GM23338 (cell line): ENCODE results near the gene NMD3. TPM values are rescaled to one million over a fixed set of nuclear protein-coding genes. Genes with fewer than 3 reads are reported as not detected.

ENCODE experiments used
- ATAC-seq: fragments of 200-7000 bp; cut with Tn5 transposase; 3 replicates; pipeline ENCODE4 v1.9.1; 2020
- DNase-seq: peaks from one replicate; pipeline ENCODE4 v3.0.0-alpha.2; 2015; ENCODE audit warnings: low spot score
- H2AFZ ChIP-seq: fragments of 200-600 bp; sonication (generic); 2 replicates; pipeline ENCODE4 v1.8.0; 2016; ENCODE audit warnings: antibody characterized with exemption, mild to moderate bottlenecking, moderate library complexity
- H3F3A ChIP-seq: fragments of 200-600 bp; sonication (generic); replicated peaks from 2 replicates; pipeline ENCODE4 v1.8.0; 2017; ENCODE audit warnings: antibody characterized with exemption, mixed run types, low read depth
- H3K27ac ChIP-seq: fragments of 200-600 bp; sonication (generic); 2 replicates; pipeline ENCODE4 v1.6.1; 2016; ENCODE audit warnings: low read depth
- H3K27me3 ChIP-seq: fragments of 200-600 bp; sonication (generic); 2 replicates; pipeline ENCODE4 v1.8.0; 2016; ENCODE audit warnings: mild to moderate bottlenecking, mixed run types, moderate library complexity; ENCODE audit not compliant: insufficient read depth
- H3K36me3 ChIP-seq: fragments of 200-600 bp; sonication (generic); 2 replicates; pipeline ENCODE4 v1.8.0; 2016; ENCODE audit warnings: mild to moderate bottlenecking; ENCODE audit not compliant: insufficient read depth
- H3K4me1 ChIP-seq: fragments of 200-600 bp; sonication (generic); 2 replicates; pipeline ENCODE4 v1.8.0; 2016; ENCODE audit warnings: mild to moderate bottlenecking, moderate library complexity; ENCODE audit not compliant: insufficient read depth
- H3K4me2 ChIP-seq: fragments of 200-600 bp; sonication (generic); 2 replicates; pipeline ENCODE4 v1.7.1; 2017; ENCODE audit warnings: mixed run types
- H3K4me3 ChIP-seq: fragments of 200-600 bp; sonication (generic); 2 replicates; pipeline ENCODE4 v1.6.1; 2016; ENCODE audit warnings: mixed run types
- H3K79me2 ChIP-seq: fragments of 200-600 bp; sonication (generic); replicated peaks from 2 replicates; pipeline ENCODE4 v1.8.0; 2017; ENCODE audit warnings: mild to moderate bottlenecking; ENCODE audit not compliant: insufficient read depth
- H3K9me2 ChIP-seq: fragments of 200-600 bp; sonication (generic); 2 replicates; pipeline ENCODE4 v1.8.0; 2017; ENCODE audit not compliant: insufficient read depth
- H4K20me1 ChIP-seq: fragments of 200-600 bp; sonication (generic); replicated peaks from 2 replicates; pipeline ENCODE4 v1.8.0; 2017; ENCODE audit warnings: mild to moderate bottlenecking; ENCODE audit not compliant: insufficient read depth
- H3K27ac Mint-ChIP-seq: 2 replicates; pipeline ENCODE4 v1.8.0; 2020; ENCODE audit warnings: inconsistent platforms, mild to moderate bottlenecking, moderate library complexity, mixed read lengths
- H3K27me3 Mint-ChIP-seq: 3 replicates; pipeline ENCODE4 v1.8.0; 2022; ENCODE audit warnings: low read depth, mild to moderate bottlenecking, moderate library complexity, mixed read lengths, inconsistent platforms; ENCODE audit not compliant: insufficient read depth, poor library complexity
- H3K36me3 Mint-ChIP-seq: 3 replicates; pipeline ENCODE4 v1.8.0; 2021; ENCODE audit warnings: low read depth, mild to moderate bottlenecking, inconsistent platforms, moderate library complexity, mixed read lengths
- H3K4me1 Mint-ChIP-seq: 3 replicates; pipeline ENCODE4 v1.8.0; 2020; ENCODE audit warnings: mild to moderate bottlenecking, inconsistent platforms, mixed read lengths
- H3K4me3 Mint-ChIP-seq: 3 replicates; pipeline ENCODE4 v1.8.0; 2021; ENCODE audit warnings: moderate library complexity, mild to moderate bottlenecking, inconsistent platforms, mixed read lengths
- H3K9me3 Mint-ChIP-seq: 3 replicates; pipeline ENCODE4 v1.8.0; 2020; ENCODE audit warnings: moderate library complexity, mild to moderate bottlenecking, inconsistent platforms, mixed read lengths
- CREB1 ChIP-seq: fragments of 250-450 bp; sonication (Bioruptor Pico); IDR thresholded peaks from 2 replicates; pipeline ENCODE4 v1.5.0; 2020; ENCODE audit warnings: low read depth, mild to moderate bottlenecking, moderate library complexity
- CTCF ChIP-seq, 2 experiments: fragments of 200-600 bp in 1 of 2; sonication (generic) in 1 of 2; conservative IDR thresholded peaks; 2 replicates each; pipeline versions ENCODE4 v1.5.1 to v1.6.1; 2016 to 2017; ENCODE audit warnings: antibody characterized with exemption in 2 of 2, low read depth in 2 of 2, mild to moderate bottlenecking in 2 of 2, moderate library complexity in 1 of 2
- ETS1 ChIP-seq: IDR thresholded peaks from 2 replicates; pipeline ENCODE4 v1.6.1; 2016; ENCODE audit warnings: antibody characterized with exemption
- EZH2phosphoT487 ChIP-seq: fragments of 200-600 bp; sonication (generic); IDR thresholded peaks from one replicate; pipeline ENCODE4 v1.8.1; 2018; ENCODE audit warnings: antibody characterized with exemption; ENCODE audit not compliant: unreplicated experiment
- JUNB ChIP-seq: IDR thresholded peaks from one replicate; pipeline ENCODE4 v1.6.1; 2016; ENCODE audit warnings: antibody characterized with exemption; ENCODE audit not compliant: unreplicated experiment
- POLR2AphosphoS5 ChIP-seq: IDR thresholded peaks from 2 replicates; pipeline ENCODE4 v1.6.1; 2016; ENCODE audit warnings: antibody characterized with exemption, low read depth
- ZNF331 ChIP-seq: fragments of 250-450 bp; sonication (Bioruptor Pico); IDR thresholded peaks from 2 replicates; pipeline ENCODE4 v1.5.0; 2020; ENCODE audit warnings: low read depth, mild to moderate bottlenecking, moderate library complexity
- long read RNA-seq: library from polyadenylated mRNA; unstranded; transcript quantifications from one replicate; pipeline ENCODE4 v2.0.0, GENCODE V29; 2020; ENCODE audit not compliant: unreplicated experiment
- polyA plus RNA-seq: library from polyadenylated mRNA; unstranded; fragments of >200 nt; fragmentation: Nextera tagmentation; extraction: Ambion mirVana; gene quantifications from 2 replicates; pipeline ENCODE4 v1.2.1, GENCODE V29; 2016
- total RNA-seq: library from RNA; depleted of rRNA; stranded (reverse); fragments of >200 nt; shearing (Covaris generic); gene quantifications from 2 replicates; pipeline ENCODE4 v1.2.3, GENCODE V29; 2014; rRNA removed

Gene NMD3
- total RNA-seq (67.4 and 80.6 TPM in 2 replicates), polyA plus RNA-seq (25.1 and 27.3 TPM in 2 replicates)
- long read RNA-seq, transcript NMD3-201 (16 exons, 3,049 nt): major isoform, 21 of 33 reads
- long read RNA-seq, partial matches to known transcripts: 3 of 33 reads
- long read RNA-seq, other reads (novel, unspliced or antisense): 8 of 33 reads

- Histone ChIP-seq H2AFZ (peak within 1 kb of the TSS; percentile 73; the same call in 1 of the 2 replicates), H3K36me3 (peaks cover 9% of the 10 kb centered on the region; the same call in 1 of the 2 replicates), H3K9me2 (no peaks in the 10 kb centered on the region), H3F3A (no peaks in the 10 kb centered on the region), H3K4me1 (peaks cover 13% of the 10 kb centered on the region), H4K20me1 (peaks cover 11% of the 10 kb centered on the region), H3K4me2 (peak within 1 kb of the TSS; percentile 82), H3K27me3 (no peaks in the 10 kb centered on the region), H3K4me3 (peak within 1 kb of the TSS; percentile 69), H3K79me2 (peaks cover 45% of the 10 kb centered on the region), H3K27ac (peak within 1 kb of the TSS; percentile 45; the same call in 1 of the 2 replicates)
- peak; percentile 95 for ATAC-seq
- Mint-ChIP-seq H3K36me3 (peaks cover 8% of the 10 kb centered on the region; the same call in 2 of the 3 replicates), H3K4me3 (peak within 1 kb of the TSS; percentile 91), H3K4me1 (peaks cover 7% of the 10 kb centered on the region; the same call in 2 of the 3 replicates), H3K27me3 (no peaks in the 10 kb centered on the region), H3K27ac (peak within 1 kb of the TSS; percentile 75), H3K9me3 (no peaks in the 10 kb centered on the region)
- TF ChIP-seq ZNF331 (CRISPR knock-in tag): no peak
- TF ChIP-seq JUNB: no peak
- TF ChIP-seq ETS1: peak; percentile 49; the same call in 1 of the 2 replicates
- no peak for TF ChIP-seq CTCF (conservative IDR thresholded peaks at IDR 0.05; ENCODE audit: low read depth in 2 of 2)
- TF ChIP-seq EZH2phosphoT487: no peak
- TF ChIP-seq POLR2AphosphoS5: peak; percentile 81
- TF ChIP-seq CREB1 (CRISPR knock-in tag): peak; percentile 86
- DNase-seq: peak; percentile 98
These were observed at the start of gene NMD3 for GRCh38 chr3:161220850-161221753. Gene NMD3, plus strand, starts transcription at chr3:161221311. Its CDS starts 703 bp downstream, at chr3:161222014.

GRCh38 chr3:161171639-161172552 lies 49.2 kb upstream of the NMD3 start:
- Histone ChIP-seq H3K4me2 (no peak overlapping the region), H3K79me2 (no peaks in the 10 kb centered on the region), H3F3A (no peaks in the 10 kb centered on the region), H3K4me1 (no peaks in the 10 kb centered on the region), H3K36me3 (no peaks in the 10 kb centered on the region), H4K20me1 (no peaks in the 10 kb centered on the region), H2AFZ (no peak overlapping the region), H3K4me3 (no peak overlapping the region), H3K27ac (no peak overlapping the region), H3K9me2 (peaks cover 6% of the 10 kb centered on the region; the same call in 1 of the 2 replicates), H3K27me3 (no peaks in the 10 kb centered on the region)
- no peak overlapping the region for H3K27ac Mint-ChIP-seq
- no peaks in the 10 kb centered on the region for H3K4me1 Mint-ChIP-seq
- ATAC-seq (peak; percentile 80), DNase-seq (peak; percentile 64)
- peaks cover 10% of the 10 kb centered on the region; the same call in 2 of the 3 replicates for H3K9me3 Mint-ChIP-seq
- no peaks in the 10 kb centered on the region for H3K36me3 Mint-ChIP-seq
- H3K4me3 Mint-ChIP-seq: no peak overlapping the region
- H3K27me3 Mint-ChIP-seq: no peaks in the 10 kb centered on the region
- TF ChIP-seq CTCF (conservative IDR thresholded peaks at IDR 0.05; ENCODE audit: low read depth in 2 of 2): peak; percentile 58 to 71
